HG03520 (cell line): ENCODE data around the gene UNC5B.
"Not testable (repeated sequence)": the region's sequence is repeated elsewhere in the genome, so short reads cannot be mapped to it uniquely, and the experiment has no call there.

Source experiments
- ATAC-seq: cut with Tn5 transposase; IDR thresholded peaks from one replicate; pipeline ENCODE4 v1.9.1; 2021; ENCODE audit warnings: mild to moderate bottlenecking, moderate library complexity; ENCODE audit not compliant: unreplicated experiment

The UNC5B gene

DNA sequence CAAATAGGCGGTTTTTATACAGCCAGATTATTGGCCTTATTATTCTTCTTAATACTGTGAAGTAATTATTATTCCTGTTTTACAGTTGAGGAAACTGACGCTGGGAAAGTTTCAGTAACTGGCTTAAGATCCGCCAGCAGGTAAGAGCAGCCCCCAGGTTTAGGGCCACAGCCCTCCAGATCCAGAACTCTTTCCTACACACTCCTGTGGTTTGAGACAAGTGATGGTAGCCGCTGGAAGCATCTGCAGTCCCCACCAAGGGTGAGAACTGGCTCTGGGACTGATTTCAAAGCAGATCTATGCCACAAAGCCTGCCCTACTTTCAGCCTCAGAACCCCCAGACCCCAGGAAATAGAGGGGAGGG lies 3.0 kb upstream of the UNC5B start:
- no peak for ATAC-seq

DNA sequence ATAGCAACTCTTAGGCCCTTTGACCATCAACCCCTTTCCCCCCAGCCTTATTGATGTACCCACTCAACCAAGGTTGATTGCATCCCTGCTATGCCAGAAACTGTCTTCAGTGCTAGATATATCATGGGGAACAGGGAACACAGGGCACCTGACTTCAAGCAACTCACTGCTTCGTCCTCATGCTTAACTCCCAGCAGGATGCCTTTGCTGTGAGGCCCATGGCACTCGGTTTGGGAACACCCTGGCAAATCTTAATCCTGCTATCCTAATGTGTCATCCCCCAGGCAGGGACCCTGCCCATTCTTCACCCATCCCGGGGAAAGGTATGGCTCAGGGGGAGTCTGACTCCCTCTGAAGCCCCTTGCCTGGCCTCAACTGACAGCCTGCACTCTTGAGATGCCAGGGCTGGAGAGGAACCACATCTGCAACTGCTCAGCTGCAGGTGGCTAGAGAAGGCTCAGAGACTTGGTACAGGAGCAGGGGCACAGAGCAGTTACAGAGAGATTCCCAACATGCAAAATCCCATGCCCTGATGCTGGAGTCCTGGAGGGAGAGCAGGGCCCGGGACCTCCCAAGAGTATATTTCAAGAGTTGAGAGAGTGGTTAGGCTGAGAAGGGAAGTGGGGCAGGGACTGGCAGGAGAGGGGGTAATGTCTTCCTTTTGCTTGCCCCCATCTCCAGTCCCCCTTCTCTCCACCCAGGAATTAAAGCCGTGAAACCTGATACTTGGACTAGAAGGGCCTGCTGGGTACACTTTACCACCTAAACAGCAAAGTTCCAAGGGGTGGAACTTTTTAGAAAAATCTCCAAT lies 2.4 kb upstream of the UNC5B start:
- no peak for ATAC-seq

DNA sequence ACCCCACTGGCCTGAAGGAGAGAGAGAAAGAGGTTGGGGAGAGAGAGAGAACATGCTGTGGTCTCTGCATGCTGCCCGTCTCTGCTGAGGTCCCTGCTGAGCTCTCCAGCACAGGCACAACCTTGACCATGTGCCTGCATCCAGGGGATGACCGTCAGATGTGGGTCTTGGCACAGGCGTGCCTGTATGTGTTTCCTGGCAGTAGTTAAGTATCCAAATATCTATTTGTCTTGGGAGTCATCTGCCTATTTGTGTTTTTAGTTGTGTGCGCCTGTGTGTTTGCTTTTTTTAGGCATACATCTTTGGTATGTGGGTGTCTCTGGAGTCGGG lies 1.9 kb upstream of the UNC5B start:
- ATAC-seq: no peak

- no peak for ATAC-seq
Observed at GRCh38 chr10:71211053-71211452, 1.3 kb upstream of the UNC5B start.

DNA sequence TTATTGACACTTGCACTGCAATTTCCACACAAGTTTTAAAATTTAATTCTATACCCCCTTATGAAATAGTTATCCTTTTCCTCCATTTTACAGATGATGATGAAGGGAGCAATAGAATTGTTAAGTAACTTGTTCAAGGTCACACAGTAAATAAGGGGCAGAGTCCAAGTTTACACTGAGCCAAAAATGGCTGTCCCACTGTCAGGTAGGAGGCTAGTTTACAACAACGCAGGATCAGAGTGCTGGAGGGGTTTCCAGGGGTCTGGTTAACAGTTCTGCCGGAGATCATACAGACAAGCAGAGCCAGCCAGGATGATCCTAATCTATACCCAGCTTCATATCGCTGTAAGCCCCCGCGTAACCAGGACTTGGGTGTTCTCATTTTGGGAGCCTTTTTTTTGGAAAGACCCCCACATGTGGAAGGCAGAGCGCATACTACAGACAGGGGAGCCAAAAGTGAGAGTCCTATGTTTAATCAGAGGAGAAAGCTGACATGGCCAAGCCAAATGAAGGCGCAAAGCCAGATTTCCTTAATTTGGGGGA lies 524 bp upstream of the UNC5B start:
- no peak for ATAC-seq

GRCh38 chr10:71213127-71213621 lies 804 bp downstream of the UNC5B start:
- ATAC-seq: no peak

DNA sequence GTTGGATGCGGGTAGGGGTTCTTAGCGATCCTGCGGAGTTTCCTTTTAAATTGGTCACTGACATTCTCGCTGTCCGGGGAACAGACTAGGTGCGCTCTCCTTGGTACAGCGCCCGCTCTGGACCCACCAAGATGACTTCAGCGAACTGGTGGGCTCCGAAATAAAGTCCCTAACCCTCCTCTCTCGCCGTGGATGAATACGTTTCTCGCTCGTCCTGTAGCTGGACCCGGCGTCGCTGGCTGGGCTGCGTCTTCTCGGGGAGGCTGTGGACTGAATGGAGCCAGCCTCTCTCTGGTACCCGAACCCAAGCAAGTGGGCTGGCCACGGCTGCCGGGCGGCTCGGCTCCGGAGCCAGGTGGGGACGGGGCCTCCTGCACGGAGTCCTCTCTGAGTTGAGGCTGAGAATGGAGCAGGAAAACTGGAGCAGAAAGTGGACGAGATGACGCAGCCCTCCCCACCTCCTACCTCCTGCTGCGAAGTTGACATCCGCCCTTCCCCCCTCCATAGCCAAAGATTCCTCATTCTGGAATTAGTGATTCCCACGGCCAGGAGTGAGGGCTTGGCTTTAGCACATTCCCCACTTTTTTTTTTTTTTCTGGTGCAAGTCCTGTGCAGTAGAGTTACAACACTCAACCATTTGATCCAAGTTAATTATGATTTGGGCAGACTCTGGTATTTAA lies 1.5 kb downstream of the UNC5B start:
- ATAC-seq: no peak

GRCh38 chr10:71214641-71215559 lies 2.5 kb downstream of the UNC5B start:
- no peak for ATAC-seq

DNA sequence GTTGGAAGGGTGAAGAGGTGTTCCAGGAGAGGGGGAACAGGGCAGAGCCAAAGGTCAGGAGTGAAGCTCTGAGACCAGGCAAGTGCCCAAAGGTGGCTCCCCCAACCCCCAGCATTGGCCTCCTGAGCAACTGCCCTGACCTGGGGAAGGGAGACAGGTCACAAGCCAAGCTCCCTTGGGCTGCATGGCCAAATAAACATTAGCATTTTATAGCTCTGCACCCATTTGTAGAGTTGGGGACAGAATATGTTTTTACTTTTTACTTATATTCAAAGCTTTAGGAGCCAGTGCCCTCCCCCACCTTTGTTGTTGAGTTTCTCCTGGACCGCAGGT lies 4.0 kb downstream of the UNC5B start:
- ATAC-seq: no peak

GRCh38 chr10:71216751-71217265 lies 4.4 kb downstream of the UNC5B start:
- no peak for ATAC-seq

- no peak for ATAC-seq
Observed at GRCh38 chr10:71217266-71218045, 5.1 kb downstream of the UNC5B start.

GRCh38 chr10:71218046-71218650 lies 5.8 kb downstream of the UNC5B start:
- no peak for ATAC-seq

GRCh38 chr10:71218651-71219050 lies 6.3 kb downstream of the UNC5B start:
- ATAC-seq: no peak

GRCh38 chr10:71219236-71219917 lies 7.0 kb downstream of the UNC5B start:
- ATAC-seq: not testable (repeated sequence)

GRCh38 chr10:71219918-71220688 lies 7.7 kb downstream of the UNC5B start:
- no peak for ATAC-seq

GRCh38 chr10:71220689-71221540 lies 8.5 kb downstream of the UNC5B start:
- no peak for ATAC-seq

DNA sequence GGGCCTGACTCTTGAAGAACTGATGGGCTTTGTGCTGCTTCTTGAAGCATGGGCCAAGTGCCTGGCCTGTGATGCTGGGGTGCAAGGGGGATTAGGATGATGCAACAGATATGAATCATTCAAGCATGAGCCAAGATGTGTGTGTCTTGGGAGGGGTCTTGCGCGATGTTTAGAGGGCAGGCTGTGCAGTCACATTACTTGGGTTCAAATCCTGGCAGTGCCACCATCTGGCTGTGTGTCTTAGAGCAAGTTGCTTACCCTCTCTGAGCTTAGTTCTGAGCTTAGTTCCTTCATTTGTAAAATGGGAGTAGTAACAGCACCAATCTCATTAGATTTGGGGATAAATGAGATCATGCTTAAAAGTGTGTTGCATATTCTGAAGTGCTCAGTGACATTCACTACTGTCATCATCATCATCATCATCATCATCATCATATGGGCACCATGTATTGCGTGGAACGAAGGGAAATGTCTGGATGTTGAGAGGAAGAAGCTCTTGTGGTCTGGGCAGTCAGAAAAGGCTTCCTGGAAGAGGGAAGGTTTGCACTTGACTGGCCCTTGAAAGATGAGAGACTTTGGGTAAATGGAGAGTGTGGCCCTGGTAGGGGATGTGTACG lies 9.3 kb downstream of the UNC5B start:
- ATAC-seq: no peak
